ENCODE data around the gene PCBP2. TPM values are rescaled to one million over a fixed set of nuclear protein-coding genes. Genes with fewer than 3 reads are reported as not detected.

PCBP2 gene
- total RNA-seq = 265 and 440 TPM in 2 replicates

GRCh38 chr12:53451661-53452158, at the start of gene PCBP2:
Gene PCBP2, plus strand, starts transcription at chr12:53452102. Its CDS starts 2,699 bp downstream, at chr12:53454801.

DNA sequence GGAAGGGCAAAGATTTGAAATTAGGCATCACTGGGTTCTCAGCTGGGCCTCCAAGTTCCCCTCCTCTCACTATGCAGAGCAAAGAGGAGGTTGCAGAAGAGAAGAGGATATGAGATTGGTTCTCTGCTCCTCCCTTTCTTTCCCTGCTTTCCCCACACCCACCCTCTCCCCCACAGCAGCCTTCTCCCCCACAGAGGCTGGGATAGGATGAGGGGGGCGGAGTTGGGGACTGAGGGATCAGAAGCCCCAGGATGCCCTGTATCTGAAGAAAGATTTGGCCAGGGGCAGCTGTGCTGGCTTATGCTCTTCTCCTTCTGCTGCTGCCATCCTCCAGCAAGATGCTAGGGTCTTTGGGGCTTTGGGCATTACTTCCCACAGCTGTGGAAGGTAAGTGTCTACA, 28.3 kb upstream of the PCBP2 start, which contains the start of gene AMHR2:
Gene AMHR2, plus strand, starts transcription at position 259 of the 400 bp plus-strand sequence. Its CDS starts 80 bp downstream, at position 339.

DNA sequence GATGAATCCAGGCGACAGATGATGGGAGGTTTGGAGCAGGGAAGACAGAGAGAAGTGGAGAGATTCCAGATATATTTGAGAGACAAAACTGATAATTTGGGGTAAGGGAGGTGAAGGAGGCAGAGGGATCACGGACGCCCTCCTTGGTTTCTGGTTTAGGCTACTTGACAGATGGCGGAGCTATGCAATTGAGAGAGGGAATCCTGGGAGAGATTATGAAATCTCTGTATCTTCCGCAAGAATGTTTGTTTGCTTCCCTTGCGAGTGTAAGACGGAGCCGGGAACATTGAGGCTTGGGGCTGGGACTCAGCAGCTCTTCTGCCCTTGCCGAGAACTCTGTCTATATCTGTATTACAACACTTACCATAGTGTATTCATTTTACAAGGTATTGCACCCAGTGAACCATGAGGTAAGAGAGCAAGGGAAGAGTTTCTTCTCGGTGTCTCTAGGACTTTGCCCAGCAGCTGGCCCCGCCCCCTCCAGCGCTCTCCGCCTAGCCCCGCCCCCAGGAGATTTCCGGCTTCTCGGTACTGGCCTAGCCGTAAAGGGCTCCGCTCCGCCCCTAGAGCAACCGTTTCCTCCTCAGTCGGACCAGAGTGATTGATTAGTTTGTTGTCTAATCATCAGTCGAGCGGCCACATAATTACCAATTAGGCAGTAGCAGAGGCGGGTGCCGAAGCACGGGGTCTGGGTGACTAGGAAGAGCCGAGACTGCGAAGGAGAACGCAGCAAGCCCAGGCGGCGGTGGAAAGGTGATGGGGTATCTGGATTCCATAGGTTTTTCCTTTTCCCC, 10.7 kb upstream of the PCBP2 start, which contains the start of gene PRR13:
Gene PRR13, plus strand, starts transcription at position 695 of the 794 bp plus-strand sequence. CDS start 981 bp downstream, outside the sequence.

GRCh38 chr12:53499266-53500141, 47.6 kb downstream of the PCBP2 start, which contains the start of gene MAP3K12:
Gene MAP3K12, minus strand, starts transcription at chr12:53499458. Its CDS starts 12,067 bp downstream, at chr12:53487391.

GRCh38 chr12:53500776-53501614, 49.1 kb downstream of the PCBP2 start, which contains the start of gene TARBP2:
Gene TARBP2, plus strand, starts transcription at chr12:53501283. Its CDS starts 126 bp downstream, at chr12:53501409.

DNA sequence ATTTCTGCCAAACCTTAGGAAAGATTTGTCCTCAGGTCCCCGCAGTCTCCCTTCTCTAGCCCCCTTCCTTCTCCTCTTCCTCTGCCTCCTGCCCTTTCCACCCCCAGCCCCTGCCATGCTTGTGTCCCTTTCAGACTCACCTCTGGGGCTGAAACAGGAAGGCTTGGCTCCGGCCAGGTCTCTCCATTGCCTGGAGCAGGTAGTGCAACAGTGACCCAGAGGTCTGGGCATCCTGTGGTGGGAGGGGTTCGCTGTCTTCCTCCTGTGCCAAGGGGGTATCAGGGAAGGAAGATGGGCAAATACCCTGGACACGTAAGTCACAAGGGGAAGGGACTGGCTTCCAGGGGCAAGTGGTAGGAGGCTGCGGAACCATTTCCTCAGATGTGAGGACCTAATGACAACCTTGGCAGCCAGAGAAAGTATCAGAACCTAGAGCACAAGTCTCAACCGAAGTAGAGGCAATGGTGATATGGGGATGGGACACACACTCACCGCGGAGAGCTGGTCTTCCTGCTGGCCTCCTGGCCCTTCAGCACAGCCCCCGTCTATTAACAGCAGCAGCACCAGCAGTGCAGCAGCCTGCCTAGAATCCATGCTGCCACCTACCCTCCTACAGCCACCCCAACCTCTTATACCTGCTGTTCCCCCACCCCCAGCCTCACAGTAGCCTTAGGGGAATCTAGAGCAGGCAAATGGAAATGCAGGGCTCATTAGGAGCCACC, 55.1 kb downstream of the PCBP2 start, which contains the start of gene NPFF:
Gene NPFF, minus strand, starts transcription at position 604 of the 722 bp plus-strand sequence. Its CDS starts 10 bp downstream, at position 594.

Other genes starting within 250 kb of the PCBP2 start
- 0.49 TPM in 1 of 2 replicates, not detected in the other for gene ITGB7, start 244.9 kb upstream of the PCBP2 start, total RNA-seq
- 8.9 and 16.0 TPM in 2 replicates for gene RARG, start 219.9 kb upstream of the PCBP2 start, total RNA-seq
- 8.7 and 9.4 TPM in 2 replicates for gene ESPL1, start 183.8 kb upstream of the PCBP2 start, total RNA-seq
- gene PFDN5, start 156.6 kb upstream of the PCBP2 start, total RNA-seq = 379 and 467 TPM in 2 replicates
- gene MYG1, start 152.4 kb upstream of the PCBP2 start, total RNA-seq = 26.3 and 37.1 TPM in 2 replicates
- gene AAAS, start 130.5 kb upstream of the PCBP2 start, total RNA-seq = 26.6 and 42.4 TPM in 2 replicates
- not detected in 2 replicates for gene SP7, start 115.7 kb upstream of the PCBP2 start, total RNA-seq
- 21.0 and 37.1 TPM in 2 replicates for gene SP1, start 71.9 kb upstream of the PCBP2 start, total RNA-seq
- not detected in 2 replicates for gene AMHR2, start 28.2 kb upstream of the PCBP2 start, total RNA-seq
- gene PRR13, start 10.4 kb upstream of the PCBP2 start, total RNA-seq = 15.9 TPM in 2 replicates
- gene MAP3K12, start 47.4 kb downstream of the PCBP2 start, total RNA-seq = 11.7 and 12.4 TPM in 2 replicates
- gene TARBP2, start 49.2 kb downstream of the PCBP2 start, total RNA-seq = 41.0 and 43.8 TPM in 2 replicates
- not detected in 2 replicates for gene NPFF, start 55.4 kb downstream of the PCBP2 start, total RNA-seq
- 7.1 and 19.1 TPM in 2 replicates for gene ATF7, start 174.3 kb downstream of the PCBP2 start, total RNA-seq
- 93.1 and 123 TPM in 2 replicates for gene ATP5MC2, start 224.0 kb downstream of the PCBP2 start, total RNA-seq